IMR-90 (cell line): ENCODE data around the gene RHOXF2. TPM values are rescaled to one million over a fixed set of nuclear protein-coding genes. Genes with fewer than 3 reads are reported as not detected.

Experiments
- ATAC-seq: fragments of 200-7000 bp; cut with Tn5 transposase; 2 replicates; pipeline ENCODE4 v1.9.1; 2020; ENCODE audit warnings: low read depth, mild to moderate bottlenecking, moderate library complexity
- BruUV-seq: library from RNA; stranded (reverse); fragments of 400-500 nt; replicated peaks from 2 replicates; lab custom pipeline; 2021; lab: Mats Ljungman, UMichigan
- CTCF ChIA-PET: fragments of 300-600 bp; formaldehyde crosslinking; extraction: SDS; loops from one replicate; lab custom pipeline; 2021; ENCODE audit warnings: antibody characterized with exemption; lab: Yijun Ruan, JAX
- POLR2A ChIA-PET: fragments of 300-600 bp; sonication (Branson Sonifier 250); formaldehyde crosslinking; loops from one replicate; lab custom pipeline; 2022; ENCODE audit warnings: antibody characterized with exemption; ENCODE audit not compliant: unreplicated experiment; lab: Charles Lee
- DNase-seq: peaks from one replicate; pipeline ENCODE4 v3.0.0; 2013
- H2AFZ ChIP-seq: replicated peaks from 2 replicates; pipeline ENCODE3; 2013; ENCODE audit warnings: low read length, mild to moderate bottlenecking; ENCODE audit not compliant: poor library complexity
- H2AK5ac ChIP-seq: 2 replicates; pipeline ENCODE4 v1.6.1; 2013; ENCODE audit warnings: low read depth, low read length, inconsistent platforms
- H2AK9ac ChIP-seq: replicated peaks from 2 replicates; pipeline ENCODE3; 2013; ENCODE audit warnings: mild to moderate bottlenecking, low read depth, low read length, moderate library complexity; ENCODE audit not compliant: poor library complexity
- H2BK120ac ChIP-seq: 2 replicates; pipeline ENCODE4 v1.6.1; 2013; ENCODE audit warnings: low read depth, low read length, inconsistent platforms
- H2BK15ac ChIP-seq: 3 replicates; pipeline ENCODE4 v1.6.1; 2013; ENCODE audit warnings: low read depth, low read length, inconsistent platforms
- H2BK20ac ChIP-seq: 2 replicates; pipeline ENCODE4 v1.6.1; 2013; ENCODE audit warnings: low read depth, mild to moderate bottlenecking, inconsistent platforms, low read length, moderate library complexity
- H2BK5ac ChIP-seq: 2 replicates; pipeline ENCODE4 v1.6.1; 2013; ENCODE audit warnings: mild to moderate bottlenecking, low read depth, low read length, inconsistent platforms; ENCODE audit not compliant: poor library complexity, severe bottlenecking
- H3K14ac ChIP-seq: replicated peaks from 2 replicates; pipeline ENCODE4 v1.6.1; 2013; ENCODE audit warnings: low read depth, low read length, inconsistent platforms
- H3K18ac ChIP-seq: 2 replicates; pipeline ENCODE4 v1.6.1; 2013; ENCODE audit warnings: low read depth, low read length, control low read depth
- H3K23ac ChIP-seq: 2 replicates; pipeline ENCODE4 v1.6.1; 2013; ENCODE audit warnings: low read depth, low read length, inconsistent platforms
- H3K27ac ChIP-seq: 2 replicates; pipeline ENCODE4 v1.5.1; 2013; ENCODE audit warnings: mild to moderate bottlenecking, control low read depth, low read length; ENCODE audit not compliant: insufficient read depth
- H3K27me3 ChIP-seq: 2 replicates; pipeline ENCODE4 v1.6.1; 2013; ENCODE audit warnings: low read length; ENCODE audit not compliant: control insufficient read depth, insufficient read depth
- H3K36me3 ChIP-seq: 2 replicates; pipeline ENCODE4 v1.6.1; 2013; ENCODE audit warnings: low read length, mixed read lengths; ENCODE audit not compliant: control insufficient read depth, insufficient read depth
- H3K4ac ChIP-seq: 2 replicates; pipeline ENCODE4 v1.6.1; 2013; ENCODE audit warnings: low read depth, low read length, inconsistent platforms
- H3K4me1 ChIP-seq: 2 replicates; pipeline ENCODE4 v1.6.1; 2013; ENCODE audit warnings: low read length, mixed read lengths; ENCODE audit not compliant: control insufficient read depth, insufficient read depth
- H3K4me2 ChIP-seq: 2 replicates; pipeline ENCODE4 v1.6.1; 2013; ENCODE audit warnings: low read depth, mild to moderate bottlenecking, control low read depth, low read length, moderate library complexity
- H3K4me3 ChIP-seq: 2 replicates; pipeline ENCODE4 v1.5.1; 2013; ENCODE audit warnings: low read depth, mild to moderate bottlenecking, control low read depth, low read length, moderate library complexity; ENCODE audit not compliant: insufficient read depth
- H3K56ac ChIP-seq: 2 replicates; pipeline ENCODE4 v1.6.1; 2013; ENCODE audit warnings: low read length, inconsistent platforms; ENCODE audit not compliant: insufficient read depth; ENCODE audit errors: extremely low read depth
- H3K79me1 ChIP-seq, 2 experiments: 2 replicates each; pipeline ENCODE4 v1.6.1; 2013; ENCODE audit warnings: low read length in 2 of 2, inconsistent platforms in 1 of 2, low read depth in 1 of 2
- H3K9ac ChIP-seq: 2 replicates; pipeline ENCODE4 v1.6.1; 2013; ENCODE audit warnings: low read depth, low read length, control low read depth
- H3K9me1 ChIP-seq: 2 replicates; pipeline ENCODE4 v1.6.1; 2013; ENCODE audit warnings: low read length, inconsistent platforms; ENCODE audit not compliant: insufficient read depth
- H3K9me3 ChIP-seq: 2 replicates; pipeline ENCODE4 v1.6.1; 2013; ENCODE audit warnings: low read length; ENCODE audit not compliant: control insufficient read depth, insufficient read depth
- H4K20me1 ChIP-seq: 2 replicates; pipeline ENCODE4 v1.6.1; 2013; ENCODE audit warnings: low read length, inconsistent platforms; ENCODE audit not compliant: insufficient read depth
- H4K5ac ChIP-seq: 2 replicates; pipeline ENCODE4 v1.6.1; 2013; ENCODE audit warnings: mild to moderate bottlenecking, low read depth, low read length, control low read depth
- H4K8ac ChIP-seq, 2 experiments: 2 replicates each; pipeline ENCODE4 v1.6.1; 2013; ENCODE audit warnings: low read depth in 2 of 2, low read length in 2 of 2, control low read depth in 1 of 2, inconsistent platforms in 1 of 2
- H4K91ac ChIP-seq: 2 replicates; pipeline ENCODE4 v1.6.1; 2013; ENCODE audit warnings: low read depth, low read length, inconsistent platforms; ENCODE audit not compliant: insufficient read depth
- BHLHE40 ChIP-seq: fragments of 150-350 bp; IDR thresholded peaks from 2 replicates; pipeline ENCODE4 v1.6.1; 2016; ENCODE audit warnings: mild to moderate bottlenecking, low read depth, low read length
- CEBPB ChIP-seq: IDR thresholded peaks from 2 replicates; pipeline ENCODE4 v1.6.1; 2012; ENCODE audit warnings: low read depth, low read length, improper control_type of control experiment
- CHD1 ChIP-seq: IDR thresholded peaks from 2 replicates; pipeline ENCODE4 v1.6.1; 2012; ENCODE audit warnings: low read depth, low read length, improper control_type of control experiment
- CTCF ChIP-seq: conservative IDR thresholded peaks from 2 replicates; pipeline ENCODE4 v1.5.1; 2012; ENCODE audit warnings: mild to moderate bottlenecking, low read depth, low read length, improper control_type of control experiment
- FOS ChIP-seq: fragments of 150-350 bp; IDR thresholded peaks from 2 replicates; pipeline ENCODE4 v1.6.1; 2016; ENCODE audit warnings: low read depth, low read length
- MAFK ChIP-seq: IDR thresholded peaks from 2 replicates; pipeline ENCODE4 v1.6.1; 2012; ENCODE audit warnings: low read depth, low read length, improper control_type of control experiment
- MAZ ChIP-seq: IDR thresholded peaks from 2 replicates; pipeline ENCODE4 v1.6.1; 2012; ENCODE audit warnings: low read depth, mild to moderate bottlenecking, low read length, improper control_type of control experiment, moderate library complexity, borderline replicate concordance
- NFE2L2 ChIP-seq: fragments of 150-350 bp; IDR thresholded peaks from 2 replicates; pipeline ENCODE4 v1.6.1; 2016; ENCODE audit warnings: low read depth, mild to moderate bottlenecking, low read length
- POLR2A ChIP-seq: IDR thresholded peaks from 2 replicates; pipeline ENCODE4 v1.6.1; 2012; ENCODE audit warnings: mild to moderate bottlenecking, low read depth, low read length
- RAD21 ChIP-seq: IDR thresholded peaks from 2 replicates; pipeline ENCODE4 v1.6.1; 2012; ENCODE audit warnings: low read length, improper control_type of control experiment
- RCOR1 ChIP-seq: IDR thresholded peaks from 2 replicates; pipeline ENCODE4 v1.6.1; 2012; ENCODE audit warnings: mild to moderate bottlenecking, low read length, improper control_type of control experiment; ENCODE audit not compliant: insufficient replicate concordance
- RFX5 ChIP-seq: IDR thresholded peaks from 2 replicates; pipeline ENCODE4 v1.8.0; 2012; ENCODE audit warnings: low read depth, mild to moderate bottlenecking, low read length, moderate library complexity
- SMC3 ChIP-seq: fragments of 150-350 bp; IDR thresholded peaks from 2 replicates; pipeline ENCODE4 v1.6.1; 2016; ENCODE audit warnings: low read depth, mild to moderate bottlenecking, antibody characterized with exemption, low read length, moderate library complexity
- USF2 ChIP-seq: fragments of 150-350 bp; IDR thresholded peaks from 2 replicates; pipeline ENCODE4 v1.6.1; 2017; ENCODE audit warnings: mild to moderate bottlenecking, antibody characterized with exemption, low read length, low read depth
- WGBS, 2 experiments: methylation state at CpG; one replicate each; pipeline versions ENCODE4 v1.1.5 to v1.1.7; 2013; ENCODE audit warnings: missing lambda C conversion rate in 2 of 2; ENCODE audit not compliant: insufficient read length in 1 of 2; ENCODE audit errors: extremely low coverage in 2 of 2; 5-methylcytosine and 5-hydroxymethylcytosine counted together
- dilution Hi-C: fragments of 300-500 bp; cut with HindIII; formaldehyde crosslinking; loops from one replicate; pipeline ENCODE4 v1.14.3; 2018; ENCODE audit warnings: low sequenced_read_pairs; ENCODE audit not compliant: unreplicated experiment
- in situ Hi-C: fragments of 300-500 bp; cut with MboI; formaldehyde crosslinking; loops from 3 replicates; pipeline ENCODE4 v1.14.3; 2019; ENCODE audit warnings: low sequenced_read_pairs, inconsistent platforms, mixed read lengths
- intact Hi-C: fragments of 100-400 bp; cut with micrococcal nuclease; formaldehyde crosslinking; loops from 2 replicates; pipeline ENCODE4 v1.10.0; 2022
- polyA plus RNA-seq, 3 experiments: library from polyadenylated mRNA; depleted of rRNA; stranded (reverse); fragments of >200 nt; gene quantifications; 2 replicates each; pipeline ENCODE4 v1.2.3, GENCODE V29; 2012; ENCODE audit warnings: low replicate concordance in 1 of 3
- total RNA-seq: library from RNA; depleted of rRNA; stranded (reverse); fragments of >200 nt; gene quantifications from 2 replicates; pipeline ENCODE4 v1.2.3, GENCODE V29; 2012
- TF ChIP-seq, protein P1 (sequence below): fragments of 150-350 bp; IDR thresholded peaks from 2 replicates; pipeline ENCODE4 v1.6.1; 2016; ENCODE audit warnings: low read depth, mild to moderate bottlenecking, low read length, moderate library complexity, borderline replicate concordance

The RHOXF2 gene
- total and polyA plus RNA-seq, 2 of the 4 experiments (the other 2 are of a cell fraction) = not detected

- H3K27ac ChIP-seq = no peak within 1 kb of the TSS
- no peaks in the 10 kb centered on the region for H4K20me1 ChIP-seq
- no peaks in the 10 kb centered on the region for H3K36me3 ChIP-seq
- no peak within 1 kb of the TSS for H3K4ac ChIP-seq
- in situ Hi-C loops (loop anchor here (25.0 kb wide), 1 partner anchor 122 kb away; no protein-coding TSS in a partner anchor), intact Hi-C loops (no loop called here), dilution Hi-C loops (no loop called here)
- no peaks in the 10 kb centered on the region for H3K4me1 ChIP-seq
- no peak for ATAC-seq
- H3K79me1 ChIP-seq = no peaks in the 10 kb centered on the region
- 86% methylated on average over 18 of the region's 35 CpGs; no CpG with 5 or more reads in 1 of the 2 experiments for WGBS, 2 experiments
- no peak within 1 kb of the TSS for H2BK120ac ChIP-seq
- no peak within 1 kb of the TSS for H4K91ac ChIP-seq
- no TSS peak for BruUV-seq
- H3K9ac ChIP-seq = no peak within 1 kb of the TSS
- CTCF ChIA-PET = no interaction called here
- no peaks in the 10 kb centered on the region for H3K9me3 ChIP-seq
- POLR2A ChIA-PET = no interaction called here
- no peak within 1 kb of the TSS for H3K18ac ChIP-seq
- H2BK5ac ChIP-seq = no peak within 1 kb of the TSS
- H3K14ac ChIP-seq = no peak within 1 kb of the TSS
- no peak within 1 kb of the TSS for H2BK20ac ChIP-seq
- H3K4me3 ChIP-seq = no peak within 1 kb of the TSS
- no peak within 1 kb of the TSS for H4K8ac ChIP-seq
- no peaks in the 10 kb centered on the region for H3K27me3 ChIP-seq
- H2AFZ ChIP-seq = no peak within 1 kb of the TSS
- no peak within 1 kb of the TSS for H4K5ac ChIP-seq
- H3K4me2 ChIP-seq = no peak within 1 kb of the TSS
- H3K23ac ChIP-seq = no peak within 1 kb of the TSS
- H2AK9ac ChIP-seq = no peak within 1 kb of the TSS
- no peaks in the 10 kb centered on the region for H3K9me1 ChIP-seq
- TF ChIP-seq USF2 (no peak), CEBPB (no peak), CTCF (no peak), POLR2A (no peak), CHD1 (no peak), RAD21 (no peak), FOS (no peak), MAZ (no peak), RCOR1 (no peak), NFE2L2 (no peak), SMC3 (no peak), BHLHE40 (no peak), MAFK (no peak), RFX5 (no peak)
- TF ChIP-seq, protein P1, sequence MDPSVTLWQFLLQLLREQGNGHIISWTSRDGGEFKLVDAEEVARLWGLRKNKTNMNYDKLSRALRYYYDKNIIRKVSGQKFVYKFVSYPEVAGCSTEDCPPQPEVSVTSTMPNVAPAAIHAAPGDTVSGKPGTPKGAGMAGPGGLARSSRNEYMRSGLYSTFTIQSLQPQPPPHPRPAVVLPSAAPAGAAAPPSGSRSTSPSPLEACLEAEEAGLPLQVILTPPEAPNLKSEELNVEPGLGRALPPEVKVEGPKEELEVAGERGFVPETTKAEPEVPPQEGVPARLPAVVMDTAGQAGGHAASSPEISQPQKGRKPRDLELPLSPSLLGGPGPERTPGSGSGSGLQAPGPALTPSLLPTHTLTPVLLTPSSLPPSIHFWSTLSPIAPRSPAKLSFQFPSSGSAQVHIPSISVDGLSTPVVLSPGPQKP = no peak
- H3K56ac ChIP-seq = no peak within 1 kb of the TSS
- no peak within 1 kb of the TSS for H2BK15ac ChIP-seq
- no peak for DNase-seq
- no peak within 1 kb of the TSS for H2AK5ac ChIP-seq
Measured at GRCh38 chrX:120115438-120115963, 42.9 kb upstream of the RHOXF2 start, which contains the start of gene RHOXF1. RHOXF1 (minus strand) TSS chrX:120115913; CDS start chrX:120115862, 51 bp downstream.
